ENCODE data around the gene PHTF1.
"Not testable (repeated sequence)": the region's sequence is repeated elsewhere in the genome, so short reads cannot be mapped to it uniquely, and the experiment has no call there.

GRCh38 chr1:113753333-113753732 is 6.0 kb downstream of the PHTF1 start:
- not testable (repeated sequence) for TF ChIP-seq CTCF, EP300, POLR2AphosphoS5 (IDR thresholded peaks at IDR 0.05)

Data from esophagus muscularis mucosa (tissue), 4 donors.